ENCODE results near the gene DACH1.

Gene DACH1

GRCh38 chr13:71474936-71475335 is 392.1 kb downstream of the DACH1 start:
- DNase-seq, result no peak

- no peak for DNase-seq
Observed at GRCh38 chr13:71469626-71470025, 397.4 kb downstream of the DACH1 start.

- DNase-seq, result no peak
Observed at GRCh38 chr13:71464686-71465085, 402.3 kb downstream of the DACH1 start.

DNA sequence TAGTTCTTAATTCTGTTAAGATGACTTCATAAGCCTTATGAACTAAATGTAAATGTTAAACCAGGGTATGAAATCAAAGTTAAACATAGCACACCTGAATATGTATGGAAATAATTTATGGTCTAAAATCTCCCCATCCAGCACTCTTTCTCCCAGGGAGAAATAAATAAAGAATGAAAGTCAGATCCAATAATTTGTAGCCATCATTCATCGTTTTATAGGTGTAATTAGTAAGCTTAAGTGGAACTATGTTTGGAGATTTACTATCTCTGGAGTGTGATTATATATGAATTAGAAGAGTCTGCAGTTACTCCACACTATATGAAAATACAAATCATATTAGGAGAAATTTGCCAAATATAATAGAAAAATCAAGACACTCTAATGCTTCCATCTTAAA is 405.1 kb downstream of the DACH1 start:
- no peak for DNase-seq

- no peak for DNase-seq
Observed at GRCh38 chr13:71460211-71460610, 406.8 kb downstream of the DACH1 start.

DNA sequence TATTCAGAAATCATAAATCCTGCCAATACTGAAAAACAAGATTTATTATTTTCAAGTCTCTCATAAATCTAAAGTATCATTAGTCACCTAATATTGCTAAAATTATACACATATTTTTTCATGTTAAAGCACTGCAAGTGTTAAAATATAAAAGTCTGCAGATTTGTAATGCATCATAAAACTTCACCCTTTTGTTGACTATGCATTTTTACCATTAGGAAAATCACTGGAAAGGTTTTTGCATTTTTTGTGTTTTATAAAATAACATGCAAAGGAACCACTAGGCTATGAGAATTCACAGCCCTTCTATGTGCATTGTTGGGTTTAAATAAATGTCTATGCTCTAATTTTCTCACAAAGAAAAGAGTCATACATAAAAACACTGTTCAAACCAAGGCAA is 407.3 kb downstream of the DACH1 start:
- DNase-seq, result no peak

- no peak for DNase-seq
Observed at GRCh38 chr13:71457645-71458044, 409.4 kb downstream of the DACH1 start.

- DNase-seq, result no peak
Observed at GRCh38 chr13:71456136-71456535, 410.9 kb downstream of the DACH1 start.

DNA sequence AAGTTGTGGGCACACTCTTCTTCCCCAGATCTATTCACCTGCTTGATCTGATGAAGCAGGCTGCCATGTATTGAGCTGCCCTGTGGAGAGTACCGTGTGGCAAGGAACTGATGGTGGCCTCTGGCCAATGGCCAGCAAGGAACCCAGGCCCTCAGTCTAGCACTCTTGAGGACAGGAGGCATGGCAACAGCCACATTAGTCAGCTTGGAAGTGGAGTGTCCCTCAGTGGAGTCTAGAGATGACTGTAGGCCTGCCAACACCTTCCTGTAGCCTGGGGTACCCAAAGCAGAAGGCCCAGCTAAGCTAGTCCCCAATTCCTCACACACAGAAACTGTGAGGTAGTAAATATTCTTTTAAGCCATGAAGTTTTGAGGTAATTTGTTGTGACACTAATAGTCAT is 412.5 kb downstream of the DACH1 start:
- no peak for DNase-seq

- DNase-seq, result no peak
Observed at GRCh38 chr13:71448080-71448630, 418.8 kb downstream of the DACH1 start.

DNA sequence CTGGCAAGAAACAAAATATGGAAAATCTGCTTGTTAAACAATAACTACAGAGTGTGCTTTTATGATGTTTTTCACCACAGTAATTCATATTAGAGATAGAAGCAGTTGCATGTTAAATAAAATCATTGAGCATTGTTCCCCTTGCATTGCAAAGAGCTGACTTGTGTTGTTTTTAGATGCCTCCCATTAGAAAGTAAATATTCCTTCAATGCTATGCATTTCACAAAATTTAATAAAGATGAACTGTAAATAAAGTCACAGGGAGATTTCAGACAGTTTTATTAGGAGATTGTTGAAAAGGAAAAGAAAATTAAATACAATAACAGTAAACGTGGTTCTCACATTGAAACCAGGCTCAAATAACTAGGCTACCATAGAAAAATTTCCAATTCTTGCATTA is 429.3 kb downstream of the DACH1 start:
- DNase-seq, result no peak

DNA sequence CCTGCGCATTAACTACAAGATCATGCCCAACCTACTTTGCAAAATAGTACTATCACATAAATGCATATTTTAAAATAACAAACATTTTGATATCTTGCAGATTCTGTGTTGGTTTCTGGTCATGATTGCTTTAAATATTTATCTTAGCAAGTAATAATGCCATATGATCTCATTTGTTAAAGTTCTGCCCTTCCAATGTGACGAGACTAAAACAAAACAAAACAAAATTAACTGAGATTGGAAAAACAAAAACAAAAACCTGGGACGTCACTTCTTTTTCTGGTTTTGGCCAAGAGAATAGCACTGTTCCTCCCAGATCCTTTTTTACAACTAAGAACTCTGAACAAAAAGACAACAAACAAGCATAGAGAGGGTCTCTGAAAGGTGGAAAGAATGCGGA is 436.3 kb downstream of the DACH1 start:
- DNase-seq, result no peak

DNA sequence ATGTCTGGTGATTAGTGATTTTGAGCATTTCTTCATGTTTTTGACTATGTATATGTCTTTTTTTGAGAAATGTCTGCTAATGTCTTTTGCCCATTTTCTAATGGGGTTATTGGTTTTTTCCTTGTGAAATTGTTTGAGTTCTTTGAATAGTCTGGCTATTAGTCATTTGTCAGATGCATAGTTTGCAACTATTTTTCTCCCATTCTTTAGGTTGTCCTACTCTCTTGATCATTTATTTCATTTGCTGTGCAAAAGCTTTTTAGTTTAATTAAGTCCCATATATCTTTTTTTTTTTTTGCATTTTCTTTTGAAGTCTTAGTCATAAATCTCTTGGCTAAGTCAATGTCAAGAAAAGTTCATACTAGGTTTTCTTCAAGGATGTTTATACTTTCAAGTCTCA is 449.8 kb downstream of the DACH1 start:
- no peak for DNase-seq

DNA sequence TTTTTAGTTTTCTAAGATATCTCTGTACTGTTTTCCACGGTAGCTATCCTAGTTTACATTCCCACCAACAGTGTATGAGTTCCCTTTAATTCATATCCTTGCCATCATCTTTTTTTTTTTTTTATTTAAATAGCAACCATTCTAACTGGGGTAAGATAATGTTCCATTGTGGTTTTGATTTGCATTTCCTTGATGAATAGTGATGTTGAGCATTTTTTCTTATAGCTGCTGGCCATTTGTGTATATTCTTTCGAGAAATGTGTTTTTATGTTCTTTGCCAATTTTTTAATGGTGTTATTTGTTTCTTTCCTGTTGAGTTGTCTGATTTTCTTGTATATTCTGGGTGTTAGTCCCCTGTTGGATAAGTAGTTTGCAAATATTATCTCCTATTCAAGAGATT is 454.8 kb downstream of the DACH1 start:
- DNase-seq, result no peak

DNA sequence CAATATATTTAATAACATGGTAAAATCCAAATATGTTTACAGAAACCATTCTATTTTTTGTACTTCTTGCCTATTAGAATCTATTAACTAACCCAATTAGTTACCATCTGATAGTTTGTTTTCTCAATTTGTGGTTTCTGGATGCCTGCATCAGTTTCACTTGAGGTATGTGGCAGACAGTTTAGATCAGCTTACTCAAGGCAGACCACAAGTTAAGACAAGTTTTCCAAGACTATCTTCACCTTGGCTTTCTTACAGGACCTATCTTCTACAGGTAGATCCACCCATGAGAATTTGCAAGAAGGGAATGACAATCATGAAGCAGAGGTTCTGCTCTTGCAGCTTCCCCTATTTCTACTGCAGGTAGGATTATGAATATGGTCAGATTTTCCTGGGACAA is 458.6 kb downstream of the DACH1 start:
- DNase-seq, result no peak

- DNase-seq, result no peak
Observed at GRCh38 chr13:71399631-71400215, 467.3 kb downstream of the DACH1 start.

DNA sequence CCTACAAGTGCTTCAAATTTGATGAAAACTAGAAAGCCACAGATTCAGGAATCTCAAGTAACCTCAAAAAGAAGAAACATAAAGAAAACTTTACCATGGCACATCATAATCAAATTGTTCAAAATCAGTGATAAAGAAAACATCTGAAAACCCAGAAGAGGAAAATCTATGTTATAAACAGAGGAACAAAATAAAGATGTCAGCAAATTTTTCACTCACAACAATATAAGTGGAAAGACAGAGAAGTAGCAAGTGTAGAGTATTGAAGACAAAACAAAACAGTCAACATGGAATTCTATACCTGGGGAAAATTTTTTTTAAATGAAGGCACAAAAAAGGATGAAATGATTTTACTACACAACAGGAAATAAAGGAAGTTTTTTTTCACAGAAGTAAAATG is 470.9 kb downstream of the DACH1 start:
- DNase-seq, result no peak

DNA sequence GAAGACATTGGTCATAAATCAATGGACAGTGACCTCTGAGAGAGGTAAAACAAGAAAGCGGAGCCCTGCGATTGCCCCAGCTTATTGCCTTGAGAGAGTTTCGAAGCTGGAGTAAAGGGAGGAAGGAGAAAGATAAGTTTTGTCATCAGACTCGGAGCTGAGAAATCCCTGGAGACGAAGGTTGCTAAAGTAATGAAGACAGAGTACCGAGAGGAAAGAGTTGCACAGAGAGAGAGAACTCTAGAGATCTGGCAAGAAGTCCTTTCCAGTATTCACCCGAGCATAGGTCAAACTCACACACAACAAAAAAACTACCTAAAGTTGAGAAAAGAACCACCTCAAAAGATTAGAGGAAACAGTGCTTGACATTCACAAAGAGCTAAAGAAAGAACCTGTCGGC is 472.0 kb downstream of the DACH1 start:
- DNase-seq, result no peak

GRCh38 chr13:71394176-71394575 is 472.8 kb downstream of the DACH1 start:
- no peak for DNase-seq
